Hepatocyte (in vitro differentiated cells): Measurements from ENCODE around the gene CLASP2.

Source experiments
- CTCF ChIP-seq: fragments of 200-600 bp; sonication (generic); IDR thresholded peaks from 2 replicates; pipeline ENCODE4 v1.5.1; 2016; ENCODE audit warnings: antibody characterized with exemption, mild to moderate bottlenecking; ENCODE audit not compliant: poor library complexity
- EZH2 ChIP-seq: fragments of 200-600 bp; sonication (generic); IDR thresholded peaks from 2 replicates; pipeline ENCODE4 v1.6.1; 2016; ENCODE audit warnings: antibody characterized with exemption, mild to moderate bottlenecking, borderline replicate concordance

DNA sequence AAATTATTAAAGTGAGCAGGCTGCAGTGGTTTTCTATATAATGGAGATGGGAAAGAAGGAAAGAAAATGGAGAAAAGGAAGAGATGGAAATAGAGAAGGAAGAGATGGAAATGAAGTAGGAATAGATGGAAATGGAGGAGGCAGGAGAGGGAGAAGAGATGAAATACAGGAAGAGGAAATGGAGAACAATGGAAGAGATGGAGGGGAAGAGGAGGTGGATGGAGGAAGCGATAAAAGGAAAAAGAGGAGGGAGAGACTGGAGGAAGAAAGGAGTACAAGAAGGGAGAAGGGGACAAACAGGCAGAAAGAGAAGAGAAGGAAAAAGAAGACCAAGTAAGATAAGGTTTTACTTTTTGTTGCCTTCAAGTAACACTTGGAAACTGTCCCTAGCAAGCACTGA, 67.6 kb downstream of the CLASP2 start:
- TF ChIP-seq CTCF (no peak), EZH2 (no peak)
